Measurements from ENCODE around the gene CAPZB. TPM values are rescaled to one million over a fixed set of nuclear protein-coding genes. Genes with fewer than 3 reads are reported as not detected.

CAPZB gene
- polyA plus RNA-seq, 1 of the 3 experiments (the other 2 are of a cell fraction), result 122 TPM

GRCh38 chr1:19447550-19447949 lies 37.8 kb downstream of the CAPZB start:
- 70% methylated on average over 5 of the region's 9 CpGs for WGBS (ENCODE audit: low lambda C conversion rate)
- peaks cover 94% of the 10 kb centered on the region for H4K20me1 ChIP-seq (ENCODE audit: insufficient read depth)
- H3F3A ChIP-seq (replicated peaks; ENCODE audit: insufficient read depth), result peaks cover 47% of the 10 kb centered on the region
- POLR2A ChIA-PET, result interaction anchor here (1.0 kb wide), 1 partner anchor 8 kb away, joined by 3 read pairs; no protein-coding TSS in a partner anchor
- H2AFZ ChIP-seq (ENCODE audit: low read depth), result no peak overlapping the region
- CTCF ChIA-PET, result interaction anchor here (0.8 to 2.2 kb wide), 9 partner anchors 10 to 215 kb away, joined by 3 to 12 read pairs (median 3); no protein-coding TSS in a partner anchor
- DNase-seq, result no peak
- no peak overlapping the region for H3K9ac ChIP-seq
- no peaks in the 10 kb centered on the region for H3K27me3 ChIP-seq (ENCODE audit: insufficient read depth)
- H3K79me2 ChIP-seq (ENCODE audit: insufficient read depth), result peaks cover 78% of the 10 kb centered on the region
- peak overlapping the region; percentile 96 to 99 for H3K27ac ChIP-seq (ENCODE audit: low read depth in 2 of 2, low read length in 1 of 2)
- TF ChIP-seq FOXJ3 (CRISPR knock-in tag; IDR thresholded peaks at IDR 0.05) (no peak), PBX3 (IDR thresholded peaks at IDR 0.05) (no peak), TCF12 (IDR thresholded peaks at IDR 0.05) (no peak), MAX (IDR thresholded peaks at IDR 0.05; ENCODE audit: low read depth) (no peak), RCOR1 (IDR thresholded peaks at IDR 0.05; ENCODE audit: low read length) (no peak), RAD21 (IDR thresholded peaks at IDR 0.05; ENCODE audit: low read length) (no peak), USF1 (IDR thresholded peaks at IDR 0.05; ENCODE audit: borderline replicate concordance, low read depth) (no peak), MEF2A (IDR thresholded peaks at IDR 0.05; ENCODE audit: borderline replicate concordance, low read depth) (no peak), CTCF (IDR thresholded peaks at IDR 0.05) (no peak), IRF3 (IDR thresholded peaks at IDR 0.05; ENCODE audit: low read depth, low read length) (no peak), ZBTB33 (IDR thresholded peaks at IDR 0.05; ENCODE audit: borderline replicate concordance, low read depth) (no peak), ELF1 (IDR thresholded peaks at IDR 0.05) (no peak), EP300 (IDR thresholded peaks at IDR 0.05; ENCODE audit: borderline replicate concordance in 1 of 2, low read depth in 1 of 2, low read length in 1 of 2) (no peak), SIN3A (IDR thresholded peaks at IDR 0.05; ENCODE audit: borderline replicate concordance, low read depth, low read length) (no peak), POLR2AphosphoS5 (IDR thresholded peaks at IDR 0.05; ENCODE audit: low read depth, low read length) (no peak), FOXM1 (IDR thresholded peaks at IDR 0.05; ENCODE audit: low read depth) (no peak), JUND (IDR thresholded peaks at IDR 0.05) (no peak), EZH2phosphoT487 (IDR thresholded peaks at IDR 0.05; ENCODE audit: borderline replicate concordance, low read depth) (no peak), FOSL2 (IDR thresholded peaks at IDR 0.05; ENCODE audit: borderline replicate concordance, low read depth) (no peak), MXI1 (IDR thresholded peaks at IDR 0.05; ENCODE audit: low read depth, low read length) (no peak)
- H3K4me3 ChIP-seq (ENCODE audit: low read depth in 2 of 2, low read length in 1 of 2), result no peak overlapping the region
- peaks cover 55 to 77% of the 10 kb centered on the region in 2 experiments for H3K4me1 ChIP-seq (ENCODE audit: control insufficient read depth in 1 of 2, insufficient read depth in 2 of 2, low read depth in 1 of 2, low read length in 1 of 2)
- no peaks in the 10 kb centered on the region for H3K9me3 ChIP-seq
- no peaks in the 10 kb centered on the region for H3K36me3 ChIP-seq (replicated peaks in 1 of 2; ENCODE audit: control insufficient read depth in 1 of 2, insufficient read depth in 2 of 2, low read length in 1 of 2)
- no peaks in the 10 kb centered on the region for H3K9me2 ChIP-seq
- peak overlapping the region; percentile 92 for H3K4me2 ChIP-seq

Data from SK-N-SH (cell line).